ENCODE results near the gene FOXA1. TPM values are rescaled to one million over a fixed set of nuclear protein-coding genes. Genes with fewer than 3 reads are reported as not detected.

Gene FOXA1
- total RNA-seq, 4 donors from 2014 or later = 4.8 to 14.4 (median 8.3) TPM

DNA sequence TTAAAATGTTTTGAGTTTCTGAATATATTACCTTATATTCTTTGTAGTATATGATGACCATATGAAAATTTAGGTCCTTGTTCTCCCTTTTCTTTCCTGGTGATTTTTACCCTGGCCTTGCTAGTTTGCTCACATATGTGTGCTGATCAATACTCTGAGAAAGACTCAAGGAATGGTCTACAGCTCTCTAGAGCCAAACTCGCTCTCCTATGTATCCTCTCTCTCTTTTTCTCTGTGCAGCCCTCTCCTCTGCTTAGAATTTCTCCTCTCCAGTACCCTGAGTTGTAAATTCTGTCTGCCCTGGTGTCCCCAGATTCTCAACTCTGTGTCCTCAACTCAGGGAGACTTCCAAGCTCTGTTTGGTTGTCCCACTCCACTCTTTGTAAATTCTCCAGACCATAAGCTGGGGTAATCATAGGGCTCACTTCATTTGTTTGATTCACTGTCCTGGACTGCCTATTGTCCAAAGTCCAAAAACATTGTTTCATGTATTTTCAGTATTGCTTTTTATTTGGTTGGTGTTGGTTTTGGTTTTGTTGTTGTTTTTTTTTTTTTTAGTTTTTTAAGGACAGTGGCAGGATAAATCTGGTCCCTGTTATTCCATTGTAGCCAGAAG lies 41.0 kb downstream of the FOXA1 start:
- WGBS = 83% methylated on average over 1 of the region's 1 CpG
- no peak for DNase-seq (ENCODE audit: low spot score in 2 of 2)
- H3K9me3 ChIP-seq = no peaks in the 10 kb centered on the region

DNA sequence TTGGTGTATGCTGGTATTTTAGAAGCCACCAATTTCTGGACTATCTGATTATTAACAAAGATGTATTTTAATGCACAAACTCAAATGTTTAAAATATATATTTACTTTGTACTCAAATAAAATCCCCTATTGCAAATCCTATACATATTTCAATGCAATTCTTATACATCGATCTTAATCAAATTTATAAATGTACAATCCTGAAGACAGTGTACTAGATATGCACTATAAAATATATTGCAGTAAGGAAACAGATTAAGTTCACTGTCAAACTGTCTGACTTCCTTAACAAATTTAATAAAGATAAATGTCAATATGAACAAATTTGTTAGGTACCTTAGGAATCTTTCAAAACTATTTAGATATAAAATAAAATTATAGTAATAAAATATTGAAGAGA lies 43.9 kb downstream of the FOXA1 start:
- no peak for DNase-seq (ENCODE audit: low spot score in 2 of 2)
- 92% methylated on average over 1 of the region's 1 CpG for WGBS
- H3K4me1 ChIP-seq = no peaks in the 10 kb centered on the region
- H3K9me3 ChIP-seq = no peaks in the 10 kb centered on the region
- TF ChIP-seq POLR2A (IDR thresholded peaks at IDR 0.05) (no peak), POLR2AphosphoS5 (IDR thresholded peaks at IDR 0.05) (no peak), EP300 (IDR thresholded peaks at IDR 0.05) (no peak)
- TF ChIP-seq, protein P1, sequence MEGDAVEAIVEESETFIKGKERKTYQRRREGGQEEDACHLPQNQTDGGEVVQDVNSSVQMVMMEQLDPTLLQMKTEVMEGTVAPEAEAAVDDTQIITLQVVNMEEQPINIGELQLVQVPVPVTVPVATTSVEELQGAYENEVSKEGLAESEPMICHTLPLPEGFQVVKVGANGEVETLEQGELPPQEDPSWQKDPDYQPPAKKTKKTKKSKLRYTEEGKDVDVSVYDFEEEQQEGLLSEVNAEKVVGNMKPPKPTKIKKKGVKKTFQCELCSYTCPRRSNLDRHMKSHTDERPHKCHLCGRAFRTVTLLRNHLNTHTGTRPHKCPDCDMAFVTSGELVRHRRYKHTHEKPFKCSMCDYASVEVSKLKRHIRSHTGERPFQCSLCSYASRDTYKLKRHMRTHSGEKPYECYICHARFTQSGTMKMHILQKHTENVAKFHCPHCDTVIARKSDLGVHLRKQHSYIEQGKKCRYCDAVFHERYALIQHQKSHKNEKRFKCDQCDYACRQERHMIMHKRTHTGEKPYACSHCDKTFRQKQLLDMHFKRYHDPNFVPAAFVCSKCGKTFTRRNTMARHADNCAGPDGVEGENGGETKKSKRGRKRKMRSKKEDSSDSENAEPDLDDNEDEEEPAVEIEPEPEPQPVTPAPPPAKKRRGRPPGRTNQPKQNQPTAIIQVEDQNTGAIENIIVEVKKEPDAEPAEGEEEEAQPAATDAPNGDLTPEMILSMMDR (IDR thresholded peaks at IDR 0.05) = no peak
- no peak overlapping the region for H3K4me3 ChIP-seq
- no peaks in the 10 kb centered on the region for H3K36me3 ChIP-seq
- no peak overlapping the region for H3K27ac ChIP-seq
- no peaks in the 10 kb centered on the region for H3K27me3 ChIP-seq

More for the DNA sequence above, 41.0 kb downstream of the FOXA1 start:
- Histone ChIP-seq H3K4me1 (no peaks in the 10 kb centered on the region), H3K27me3 (no peaks in the 10 kb centered on the region), H3K27ac (no peak overlapping the region), H3K36me3 (no peaks in the 10 kb centered on the region), H3K4me3 (no peak overlapping the region)
- TF ChIP-seq EP300 (IDR thresholded peaks at IDR 0.05) (no peak), POLR2A (IDR thresholded peaks at IDR 0.05) (no peak), POLR2AphosphoS5 (IDR thresholded peaks at IDR 0.05) (no peak)
- TF ChIP-seq, protein P1 (IDR thresholded peaks at IDR 0.05) = no peak

DNA sequence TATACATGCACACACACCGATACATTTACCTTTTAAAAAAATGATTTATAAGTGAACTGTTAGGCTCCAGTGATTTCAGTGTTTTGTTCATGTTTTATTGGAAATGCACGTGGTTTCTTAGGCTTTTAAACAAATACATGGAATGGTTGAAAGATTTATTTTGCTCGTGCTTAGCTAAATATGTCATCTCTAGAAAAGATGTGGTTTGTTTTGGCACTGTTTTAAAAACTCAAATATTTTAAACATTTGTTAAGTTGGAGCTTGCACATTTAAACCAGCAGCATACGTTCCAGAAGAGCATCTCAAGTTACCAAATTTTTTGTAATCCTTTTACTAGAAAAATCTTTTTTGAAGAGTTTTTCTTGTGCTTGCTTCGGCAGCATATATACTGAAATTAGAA lies 44.5 kb downstream of the FOXA1 start:
- TF ChIP-seq, protein P1 (IDR thresholded peaks at IDR 0.05) = no peak
- no peak for TF ChIP-seq EP300 (IDR thresholded peaks at IDR 0.05)
- no peak for TF ChIP-seq POLR2A (IDR thresholded peaks at IDR 0.05)
- no peak for TF ChIP-seq POLR2AphosphoS5 (IDR thresholded peaks at IDR 0.05)
- Histone ChIP-seq H3K36me3 (no peaks in the 10 kb centered on the region), H3K4me1 (no peaks in the 10 kb centered on the region), H3K9me3 (no peaks in the 10 kb centered on the region), H3K4me3 (no peak overlapping the region), H3K27me3 (no peaks in the 10 kb centered on the region), H3K27ac (no peak overlapping the region)
- DNase-seq (ENCODE audit: low spot score in 2 of 2) = no peak
- 51% methylated on average over 5 of the region's 5 CpGs for WGBS

DNA sequence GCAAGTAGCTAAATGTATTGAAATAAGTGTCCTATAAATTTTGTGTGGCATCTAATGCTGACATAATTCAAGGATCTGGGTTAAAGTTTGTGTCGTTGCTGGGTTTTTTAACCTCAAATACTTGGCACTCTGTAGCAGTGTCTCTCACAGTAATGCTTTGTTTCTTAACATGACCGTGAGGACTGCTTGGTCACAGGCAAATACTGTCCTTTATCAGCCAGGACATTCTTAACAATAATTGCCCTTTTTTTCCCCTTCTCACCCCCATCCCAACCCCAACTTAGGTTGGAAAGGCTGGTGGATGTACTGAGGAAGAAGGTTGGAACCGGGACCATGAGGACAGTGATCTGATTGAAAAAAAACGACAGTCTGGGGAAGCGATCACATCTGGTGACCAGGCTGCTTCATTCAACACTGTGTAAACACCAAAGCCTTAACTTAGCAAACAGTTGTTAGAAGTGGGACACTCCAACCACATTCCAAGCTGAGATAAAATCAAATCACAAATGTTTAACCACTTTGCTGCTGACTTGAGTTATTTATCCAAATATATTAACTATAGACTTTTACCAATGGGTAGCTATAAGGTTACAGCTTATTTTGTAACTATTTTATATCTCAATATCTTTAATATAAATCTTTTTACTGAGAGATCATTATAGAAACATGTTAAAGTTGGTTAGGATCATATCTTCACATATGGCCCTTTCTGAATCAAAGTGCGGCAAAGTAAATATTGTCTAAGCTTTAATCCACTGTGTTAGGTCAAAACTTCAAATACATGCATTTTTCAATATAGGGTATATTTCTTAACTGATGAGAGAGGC lies 48.2 kb downstream of the FOXA1 start:
- no peaks in the 10 kb centered on the region for H3K9me3 ChIP-seq
- WGBS = 48% methylated on average over 6 of the region's 6 CpGs
- DNase-seq (ENCODE audit: low spot score in 2 of 2) = no peak

DNA sequence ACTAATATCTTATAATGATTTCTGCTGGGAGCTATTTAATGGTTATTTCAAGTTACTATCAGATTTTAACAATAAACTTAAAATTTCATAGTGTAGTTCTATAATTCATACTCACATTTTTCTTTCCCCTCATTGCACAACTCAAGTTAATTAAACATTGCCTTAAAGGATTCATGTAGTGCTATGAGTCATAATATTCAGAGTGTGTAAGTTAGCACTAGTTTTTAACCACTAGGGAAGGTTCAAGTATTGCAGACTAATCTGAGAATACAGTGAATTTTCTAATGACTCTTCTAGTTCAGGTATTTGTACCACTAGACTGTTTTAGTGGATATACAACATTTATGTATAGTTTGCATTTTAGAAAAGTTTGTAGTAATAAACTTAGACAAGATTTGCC lies 49.9 kb downstream of the FOXA1 start:
- TF ChIP-seq POLR2A (IDR thresholded peaks at IDR 0.05) (no peak), POLR2AphosphoS5 (IDR thresholded peaks at IDR 0.05) (no peak), EP300 (IDR thresholded peaks at IDR 0.05) (no peak)
- TF ChIP-seq, protein P1 (IDR thresholded peaks at IDR 0.05) = no peak
- Histone ChIP-seq H3K36me3 (no peaks in the 10 kb centered on the region), H3K4me3 (no peak overlapping the region), H3K27ac (no peak overlapping the region), H3K27me3 (no peaks in the 10 kb centered on the region), H3K4me1 (no peaks in the 10 kb centered on the region), H3K9me3 (no peaks in the 10 kb centered on the region)
- DNase-seq (ENCODE audit: low spot score in 2 of 2) = no peak

More for the DNA sequence above, 48.2 kb downstream of the FOXA1 start:
- no peak for TF ChIP-seq EP300 (IDR thresholded peaks at IDR 0.05)
- TF ChIP-seq, protein P1 (IDR thresholded peaks at IDR 0.05) = no peak
- no peak for TF ChIP-seq POLR2A (IDR thresholded peaks at IDR 0.05)
- no peak for TF ChIP-seq POLR2AphosphoS5 (IDR thresholded peaks at IDR 0.05)
- Histone ChIP-seq H3K27ac (no peak overlapping the region), H3K4me3 (no peak overlapping the region), H3K4me1 (no peaks in the 10 kb centered on the region), H3K27me3 (no peaks in the 10 kb centered on the region), H3K36me3 (no peaks in the 10 kb centered on the region)
